HG02938 (cell line): ENCODE data around the gene PPP1R7.
"Not testable (repeated sequence)": the region's sequence is repeated elsewhere in the genome, so short reads cannot be mapped to it uniquely, and the experiment has no call there.

Source experiments
- ATAC-seq: cut with Tn5 transposase; IDR thresholded peaks from one replicate; pipeline ENCODE4 v1.9.1; 2021; ENCODE audit warnings: mild to moderate bottlenecking, moderate library complexity; ENCODE audit not compliant: unreplicated experiment

PPP1R7 gene, protein sequence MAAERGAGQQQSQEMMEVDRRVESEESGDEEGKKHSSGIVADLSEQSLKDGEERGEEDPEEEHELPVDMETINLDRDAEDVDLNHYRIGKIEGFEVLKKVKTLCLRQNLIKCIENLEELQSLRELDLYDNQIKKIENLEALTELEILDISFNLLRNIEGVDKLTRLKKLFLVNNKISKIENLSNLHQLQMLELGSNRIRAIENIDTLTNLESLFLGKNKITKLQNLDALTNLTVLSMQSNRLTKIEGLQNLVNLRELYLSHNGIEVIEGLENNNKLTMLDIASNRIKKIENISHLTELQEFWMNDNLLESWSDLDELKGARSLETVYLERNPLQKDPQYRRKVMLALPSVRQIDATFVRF

DNA sequence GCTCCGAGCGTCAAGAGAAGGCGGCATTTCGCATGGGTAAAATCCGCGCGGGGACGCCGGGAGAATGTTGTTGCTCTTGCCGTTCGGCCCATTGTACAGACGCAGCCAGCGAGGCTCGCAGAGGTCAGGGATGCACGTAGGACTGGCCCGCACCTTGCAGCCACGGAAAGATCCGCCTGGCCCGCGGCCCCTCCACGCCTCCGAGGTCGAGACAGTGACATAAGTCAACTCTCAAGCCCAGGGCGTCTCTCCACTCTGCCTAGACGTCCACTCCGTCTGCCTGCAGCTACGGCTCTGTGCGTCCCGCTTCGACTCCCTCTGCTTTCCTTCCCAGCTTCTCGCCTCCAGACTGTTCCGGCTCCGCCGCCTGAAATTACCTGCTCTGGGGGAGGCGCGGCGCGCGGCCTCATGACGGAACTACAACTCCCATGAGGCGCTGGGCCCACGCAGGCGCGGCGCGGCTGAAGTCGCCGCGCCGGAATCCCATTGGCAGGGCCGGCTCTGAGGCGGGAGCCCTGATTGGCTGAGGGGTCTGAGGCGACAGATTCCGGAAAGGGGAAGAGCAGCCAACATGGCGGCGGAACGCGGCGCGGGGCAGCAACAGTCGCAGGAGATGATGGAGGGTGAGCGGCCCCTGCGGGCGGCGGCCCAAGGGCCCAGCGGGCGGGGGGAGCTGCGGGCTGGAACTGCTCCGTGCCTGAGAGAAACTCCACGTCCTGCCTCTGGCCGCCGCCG, at the start of gene PPP1R7:
PPP1R7 (plus strand) TSS at position 543 of the 735 bp plus-strand sequence; CDS start at position 572, 29 bp downstream.
- peak; percentile 66 for ATAC-seq

DNA sequence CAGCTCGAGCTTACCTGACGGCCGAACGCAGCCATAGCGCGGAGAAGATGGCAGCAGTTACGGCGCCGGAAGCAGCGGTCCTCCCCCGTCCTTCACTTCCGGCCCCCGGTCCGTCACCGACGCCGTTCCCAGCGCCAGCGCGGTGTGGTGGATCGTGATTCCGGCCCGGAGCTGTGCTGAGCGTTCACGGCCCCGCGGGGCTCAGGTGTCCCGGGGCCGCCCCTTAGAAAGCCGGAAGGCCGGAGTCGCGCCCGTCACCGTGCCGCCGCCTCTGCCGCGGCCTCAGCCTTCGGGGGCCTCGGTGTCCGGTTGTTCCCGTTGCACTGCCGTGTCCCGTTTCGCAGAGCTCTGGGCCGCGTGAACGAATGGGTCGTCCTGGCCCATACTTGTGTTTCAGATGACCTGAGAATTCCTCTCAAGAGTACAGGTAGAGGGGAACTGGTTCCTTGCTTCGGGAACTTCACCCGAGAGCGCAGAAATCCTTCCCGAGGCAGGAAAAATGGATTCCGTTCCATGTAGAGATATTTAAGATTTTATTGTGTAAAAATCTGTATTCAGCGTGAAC, 47.9 kb upstream of the PPP1R7 start, which contains the start of gene MTERF4:
MTERF4 (minus strand) TSS at position 49 of the 565 bp plus-strand sequence; CDS start at position 35, 14 bp downstream.
- peak; percentile 80 for ATAC-seq

DNA sequence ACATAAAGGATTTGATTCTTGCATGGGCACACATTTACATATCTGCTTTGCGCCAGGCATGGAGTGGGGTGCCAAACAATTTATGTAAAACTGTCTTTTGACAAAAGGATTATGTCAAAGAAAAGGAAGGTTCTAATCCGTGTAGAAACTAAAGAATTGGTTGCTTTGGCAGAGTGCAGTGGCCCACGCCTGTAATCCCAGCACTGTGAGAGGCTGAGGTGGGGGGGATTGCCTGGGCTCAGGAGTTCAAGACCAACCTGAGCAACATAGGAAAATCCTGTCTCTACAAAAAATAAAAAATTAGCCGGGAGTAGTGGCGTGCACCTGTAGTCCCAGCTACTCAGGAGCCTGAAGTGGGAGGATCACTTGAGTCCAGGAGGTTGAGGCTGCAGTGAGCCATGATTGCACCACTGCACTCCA, 47.1 kb upstream of the PPP1R7 start:
- ATAC-seq = no peak

DNA sequence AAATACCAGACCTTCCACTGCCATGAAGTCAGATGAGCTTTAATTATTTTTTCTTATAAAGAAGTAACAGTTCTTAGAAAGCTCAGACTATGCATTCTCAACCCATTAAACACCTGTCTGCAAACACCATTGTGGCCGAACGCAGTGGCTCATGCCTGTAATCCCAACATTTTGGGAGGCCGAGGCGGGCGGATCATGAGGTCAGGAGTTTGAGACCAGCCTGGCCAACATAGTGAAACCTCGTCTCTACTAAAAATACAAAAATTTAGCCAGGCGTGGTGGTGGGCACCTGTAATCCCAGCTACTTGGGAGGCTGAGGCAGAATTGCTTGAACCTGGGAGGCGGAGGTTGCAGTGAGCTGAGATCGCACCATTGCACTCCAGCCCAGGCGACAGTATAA, 45.7 kb upstream of the PPP1R7 start:
- ATAC-seq = not testable (repeated sequence)

DNA sequence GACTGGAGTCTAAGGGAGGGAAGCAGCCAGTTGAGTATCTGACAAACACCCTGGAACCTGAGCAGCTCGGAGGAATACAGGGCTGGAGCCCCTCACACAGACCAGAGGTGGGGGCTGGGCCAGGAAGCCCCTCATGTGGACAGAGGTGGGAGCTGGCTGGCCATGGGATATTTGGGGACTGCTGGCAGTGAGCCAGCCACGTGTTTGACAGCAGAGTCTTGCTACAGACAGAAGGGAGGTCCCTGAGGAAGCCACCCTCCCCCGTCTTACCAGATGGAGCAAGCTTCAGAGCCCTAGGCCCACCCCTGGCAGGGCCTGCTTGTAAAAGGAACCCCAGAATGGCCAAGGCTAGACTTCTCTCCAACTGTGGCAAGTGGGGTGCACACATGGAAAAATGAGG, 44.6 kb upstream of the PPP1R7 start:
- ATAC-seq = no peak

DNA sequence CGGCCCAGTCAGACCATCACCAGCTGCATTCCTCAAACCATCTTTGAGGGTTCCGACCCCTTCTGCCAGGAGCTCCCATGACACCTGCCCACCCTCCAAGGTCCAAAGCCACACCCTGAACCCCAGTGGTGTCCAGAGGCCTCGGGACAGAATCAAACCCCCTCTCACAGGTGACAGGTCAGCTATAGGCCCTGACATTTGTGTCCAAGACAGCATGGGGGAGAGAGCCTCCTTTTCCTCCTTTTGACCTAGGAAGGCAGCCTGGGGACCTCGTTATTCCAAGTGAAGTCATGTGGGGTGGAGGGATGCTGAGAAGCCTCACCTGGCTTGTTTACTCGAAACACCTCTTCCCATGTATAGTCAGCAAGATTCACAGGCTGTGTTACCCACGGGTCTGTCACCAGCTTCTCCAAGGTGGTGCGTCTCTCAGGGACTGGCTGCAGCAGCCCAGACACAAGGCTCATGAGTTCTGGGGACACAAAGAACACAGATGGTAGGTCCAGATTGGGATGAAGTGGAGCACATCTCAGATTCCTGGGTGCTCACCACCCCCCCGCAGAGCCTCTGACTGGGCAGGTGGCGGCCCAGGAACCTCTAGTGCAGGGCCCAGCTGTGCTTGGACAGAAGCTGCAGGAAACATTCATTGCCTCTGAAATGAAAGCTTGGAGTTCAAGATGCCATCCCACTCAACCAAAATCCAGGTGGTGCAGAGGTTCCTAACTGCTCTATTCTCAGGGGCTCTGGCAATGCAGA, 43.1 kb upstream of the PPP1R7 start:
- no peak for ATAC-seq

DNA sequence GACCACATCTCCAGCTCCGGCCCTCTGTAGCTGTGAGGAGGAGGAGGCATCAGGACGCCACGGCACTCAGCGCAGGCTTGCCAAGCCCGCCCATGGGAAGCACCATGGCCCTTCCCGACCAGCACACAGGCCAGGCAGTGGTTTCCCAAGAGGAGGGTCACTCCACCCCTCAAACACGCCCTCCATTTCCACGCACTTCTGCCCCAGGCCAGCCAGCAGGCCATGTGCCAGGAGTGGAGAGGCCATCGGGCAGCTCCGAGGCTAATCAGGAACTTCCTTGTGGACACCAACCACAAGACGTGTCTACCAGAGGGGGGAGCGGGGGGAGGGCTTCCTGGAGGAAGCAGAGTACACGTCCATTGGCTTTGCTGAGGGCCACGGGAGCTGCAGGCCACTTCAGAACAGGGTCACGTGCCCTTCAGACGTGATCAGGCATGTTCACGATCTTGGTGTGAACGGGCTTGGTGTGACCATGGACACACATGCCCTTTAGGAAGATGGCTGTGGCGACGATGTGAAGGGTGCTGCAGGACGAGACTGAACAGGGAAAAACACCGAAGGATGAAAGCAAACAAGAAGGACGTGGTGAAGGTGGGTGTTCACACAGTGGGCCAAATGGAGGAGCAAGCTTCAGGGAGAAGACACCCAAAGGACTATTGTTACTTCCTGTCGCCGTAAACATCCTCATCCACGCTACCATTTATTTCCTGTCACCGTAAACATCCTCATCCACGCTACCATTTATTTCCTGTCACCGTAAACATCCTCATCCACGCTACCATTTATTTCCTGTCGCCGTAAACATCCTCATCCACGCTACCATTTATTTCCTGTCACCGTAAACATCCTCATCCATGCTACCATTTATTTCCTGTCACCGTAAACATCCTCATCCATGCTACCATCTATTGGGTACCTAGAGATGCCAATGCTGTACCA, 41.7 kb upstream of the PPP1R7 start:
- ATAC-seq = no peak

DNA sequence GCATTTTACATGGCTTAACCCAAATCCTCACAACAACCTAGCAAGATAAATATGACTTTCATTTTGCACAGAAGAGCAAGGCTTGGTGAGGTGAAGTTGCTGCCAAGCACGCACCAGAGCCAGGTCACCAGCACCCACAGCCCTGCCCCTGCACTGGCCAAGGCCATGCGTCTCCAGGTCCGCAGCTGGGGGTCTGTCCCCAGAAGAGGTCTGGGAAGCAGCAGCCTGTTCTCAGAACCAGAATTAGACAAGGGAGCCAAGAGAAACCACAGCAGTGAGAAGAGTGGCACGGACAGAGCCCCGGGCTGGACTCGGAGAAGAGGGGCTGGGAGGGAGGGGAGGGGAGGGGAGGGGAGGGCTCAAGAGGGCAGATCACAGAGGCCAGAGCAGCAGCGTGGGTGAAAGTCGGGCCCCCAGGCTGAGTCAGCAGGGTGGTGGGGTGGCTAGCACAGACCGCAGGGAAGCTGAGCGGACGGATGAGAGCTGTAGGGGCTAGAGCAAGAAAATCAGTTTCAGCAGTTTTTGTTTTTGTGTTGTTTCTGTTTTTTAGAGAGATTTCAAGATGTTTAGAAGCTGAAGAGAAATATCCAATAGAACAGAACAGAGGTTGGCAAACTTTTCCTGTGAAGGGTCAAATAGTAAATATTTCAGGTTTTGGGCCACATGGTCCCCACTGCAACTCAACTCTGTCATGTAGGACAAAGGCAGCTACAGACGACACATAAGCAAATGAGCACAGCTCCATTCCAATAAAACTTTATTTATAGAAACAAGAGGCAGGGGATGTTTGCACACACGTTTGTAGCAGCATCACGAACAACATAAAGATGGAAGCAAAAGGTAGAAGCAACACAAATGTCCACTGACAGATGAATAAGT, 40.8 kb upstream of the PPP1R7 start:
- no peak for ATAC-seq

DNA sequence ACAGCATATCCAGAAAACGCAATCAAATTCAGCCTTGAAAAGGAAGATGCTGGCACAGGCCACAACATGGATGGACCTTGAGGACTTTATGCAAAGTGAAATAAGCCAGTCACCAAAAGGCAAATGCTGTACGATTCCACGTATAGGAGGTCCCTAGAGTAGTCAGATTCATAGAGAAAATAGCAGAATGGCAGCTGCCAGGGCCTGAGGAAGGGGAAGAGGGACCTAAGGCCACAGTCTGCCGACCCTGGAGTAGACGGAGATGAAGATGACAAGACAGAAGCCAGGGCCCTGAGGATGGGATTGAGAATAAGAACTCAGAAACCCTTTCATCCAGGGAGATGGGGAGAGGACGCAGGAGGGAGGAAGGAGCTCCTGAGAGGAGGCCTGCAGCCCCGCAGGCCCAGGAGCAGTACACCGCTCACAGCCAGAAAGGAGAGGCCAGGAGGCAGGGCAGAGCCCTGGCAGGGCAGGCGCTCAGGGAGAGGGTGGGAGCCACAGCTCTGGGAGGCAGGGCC, 40.1 kb upstream of the PPP1R7 start:
- ATAC-seq = peak; percentile 7

DNA sequence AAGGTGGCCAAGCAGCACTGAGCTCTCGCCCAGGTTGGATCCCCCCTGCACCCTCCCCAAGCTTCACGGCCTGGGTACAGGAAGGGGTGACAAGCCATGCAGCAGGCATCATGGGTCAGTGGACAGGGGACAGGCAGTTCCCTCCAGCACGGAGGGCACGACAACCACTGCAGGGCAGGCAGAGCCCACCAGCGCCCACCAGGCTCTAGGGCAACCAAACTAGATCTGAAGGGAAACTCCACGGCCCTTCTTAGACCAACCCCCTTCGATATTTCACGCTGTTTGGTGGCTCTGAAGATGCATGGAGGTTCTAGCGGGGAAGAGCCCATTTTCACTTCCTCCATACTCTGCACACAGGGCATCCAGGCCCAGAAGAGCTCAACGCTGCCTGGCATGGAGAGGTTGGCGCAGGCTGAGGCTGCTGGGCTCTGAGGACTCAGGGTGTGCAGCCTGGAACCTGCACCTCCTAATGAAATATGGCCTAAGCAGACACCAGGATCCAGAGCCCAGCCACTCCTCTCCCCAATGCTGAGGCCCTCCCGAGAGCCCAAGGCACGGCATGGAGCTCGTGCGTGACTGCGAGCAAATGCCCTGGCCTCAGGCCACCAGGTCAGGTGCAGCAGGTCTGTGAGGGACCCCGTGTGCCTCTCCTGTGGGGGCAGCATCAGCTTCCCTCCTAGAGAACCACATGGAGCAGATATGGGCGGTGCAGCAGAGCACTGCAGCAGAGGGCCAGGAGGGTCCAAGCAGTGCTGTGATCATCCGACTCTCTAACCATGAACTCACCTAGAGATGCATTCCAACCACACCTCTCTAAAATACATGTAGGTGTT, 39.4 kb upstream of the PPP1R7 start:
- peak; percentile 34 for ATAC-seq

DNA sequence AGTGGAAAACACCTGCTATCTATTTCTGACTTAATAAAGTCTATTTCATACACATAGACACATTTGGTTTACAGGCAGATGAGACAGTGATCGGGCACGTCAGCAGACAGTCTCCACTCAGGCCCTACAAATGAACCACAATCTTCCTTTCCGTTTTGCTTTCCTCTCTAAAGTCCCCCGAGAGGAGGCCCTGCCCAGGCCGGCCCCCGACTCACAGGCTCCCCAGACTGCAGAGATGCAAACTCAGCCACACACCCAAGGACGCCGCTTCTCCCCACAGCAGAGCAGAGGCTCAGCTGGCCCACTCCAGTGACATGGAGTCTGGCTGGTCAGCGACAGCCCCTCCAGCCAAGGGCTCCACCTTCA, 38.8 kb upstream of the PPP1R7 start:
- peak; percentile 36 for ATAC-seq

DNA sequence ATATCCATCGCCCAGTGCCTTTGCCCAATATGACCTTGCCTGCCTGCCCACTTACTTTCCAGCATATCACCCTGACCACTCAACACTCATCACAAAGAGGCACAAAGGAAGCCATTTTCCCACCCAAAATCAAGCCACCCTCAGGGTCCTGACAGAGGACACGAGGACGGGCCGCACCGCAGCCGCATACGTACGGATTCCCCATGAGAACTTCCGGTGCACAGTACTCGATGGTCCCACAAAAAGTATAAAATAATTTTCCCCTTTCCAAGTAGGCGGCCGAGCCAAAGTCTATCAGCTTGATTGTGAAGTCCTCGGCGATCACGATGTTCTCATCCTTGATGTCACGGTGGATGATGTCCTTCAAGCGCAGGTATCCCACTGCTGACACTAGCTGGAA, 38.2 kb upstream of the PPP1R7 start:
- no peak for ATAC-seq

DNA sequence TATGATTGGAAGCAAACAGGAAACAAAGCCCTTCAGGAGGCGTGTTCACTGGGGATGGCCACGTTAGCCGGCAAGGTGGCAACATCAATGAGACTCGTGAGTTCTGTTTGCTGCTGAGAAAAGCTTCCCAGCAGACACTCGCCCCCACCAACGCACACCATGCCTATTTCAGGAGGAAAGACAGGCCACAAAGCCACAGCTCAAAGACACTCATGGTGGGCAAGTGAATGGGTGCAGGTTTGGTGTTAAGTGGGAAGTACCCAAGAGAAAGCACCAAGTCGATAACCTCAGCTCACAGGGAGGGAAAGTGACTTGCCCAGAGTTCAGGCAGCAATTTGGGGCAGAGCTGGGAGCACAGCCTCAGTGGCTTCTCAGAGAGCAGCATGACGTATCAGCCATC, 37.7 kb upstream of the PPP1R7 start:
- no peak for ATAC-seq

DNA sequence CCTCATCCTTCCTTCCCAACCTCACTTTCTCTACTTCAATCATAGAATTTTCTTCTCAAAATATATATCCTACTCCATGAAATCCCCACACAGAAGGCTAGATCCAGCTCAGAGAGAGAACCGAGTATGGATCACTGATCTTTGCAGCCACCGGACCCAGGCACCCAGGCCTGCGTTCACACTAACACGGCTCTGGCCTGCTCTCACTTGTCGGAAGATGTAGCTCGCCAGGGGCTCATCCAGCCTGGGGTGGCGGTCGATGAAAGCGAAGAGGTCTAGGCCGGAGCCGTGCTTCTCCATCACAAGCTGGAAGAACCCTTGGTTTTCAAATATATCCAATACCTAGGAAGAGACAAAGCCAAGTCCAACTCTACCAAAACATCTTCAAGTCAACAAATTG, 35.4 kb upstream of the PPP1R7 start:
- no peak for ATAC-seq

DNA sequence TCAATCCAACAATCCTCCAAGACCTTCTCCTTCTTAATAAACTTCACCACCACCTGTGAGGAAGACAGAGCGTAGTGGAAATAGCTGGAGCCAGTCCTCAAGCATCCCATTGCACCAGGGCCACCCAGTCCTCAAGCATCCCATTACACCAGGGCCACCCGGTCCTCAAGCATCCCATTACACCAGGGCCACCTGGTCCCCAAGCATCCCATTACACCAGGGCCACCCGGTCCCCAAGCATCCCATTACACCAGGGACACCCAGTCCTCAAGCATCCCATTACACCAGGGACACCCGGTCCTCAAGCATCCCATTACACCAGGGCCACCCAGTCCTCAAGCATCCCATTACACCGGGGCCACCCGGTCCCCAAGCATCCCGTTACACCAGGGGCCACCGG, 34.9 kb upstream of the PPP1R7 start:
- ATAC-seq = no peak

DNA sequence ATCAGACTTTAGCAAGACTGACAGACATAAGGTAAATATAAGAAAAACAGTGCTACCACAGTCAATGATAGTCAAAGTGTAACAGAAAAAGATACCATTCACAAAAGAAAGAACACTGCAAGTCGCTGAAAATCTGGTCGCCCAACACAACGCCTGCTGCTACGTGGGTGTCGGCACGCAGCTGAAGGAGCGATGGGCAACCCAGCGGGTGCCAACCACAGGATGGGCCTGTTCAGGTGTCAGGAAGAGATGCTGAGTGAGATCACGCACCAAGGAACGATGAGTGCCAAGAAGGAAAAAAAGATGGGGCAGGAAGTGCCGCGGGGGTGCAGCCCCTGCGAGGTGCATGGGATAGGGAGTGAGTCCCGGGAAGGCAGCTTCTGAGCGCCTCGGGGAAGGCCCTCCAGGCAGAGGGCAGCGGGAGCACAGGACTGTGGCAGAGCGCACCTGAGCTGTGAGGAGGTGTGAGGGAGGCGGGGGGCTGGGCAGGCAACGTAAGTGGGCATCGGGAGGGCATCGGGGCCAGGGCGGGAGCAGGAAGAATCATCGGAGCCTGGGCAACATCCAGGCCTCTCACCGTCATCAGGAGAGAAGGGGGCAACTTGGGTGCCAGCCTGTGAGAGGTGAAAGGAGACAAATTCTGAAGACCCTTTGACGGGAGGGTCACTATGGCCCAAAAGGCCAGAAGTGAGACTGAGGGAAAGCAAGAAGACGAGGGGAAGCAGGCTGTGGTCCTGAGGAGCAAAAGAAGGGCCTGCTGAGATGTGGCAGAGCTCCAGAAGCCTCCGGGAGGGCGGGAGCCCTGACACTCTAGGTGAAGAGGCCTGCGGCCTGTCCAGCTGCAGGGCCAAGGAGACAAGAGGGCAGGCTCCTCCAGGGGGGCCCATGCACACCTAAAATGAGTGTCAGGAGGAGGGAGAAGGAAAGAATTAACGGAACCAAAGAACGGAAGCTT, 33.4 kb upstream of the PPP1R7 start:
- ATAC-seq = no peak
